B cell (primary cell): ENCODE results near the gene USP46. TPM values are rescaled to one million over a fixed set of nuclear protein-coding genes. Genes with fewer than 3 reads are reported as not detected.

Experiments used
- ATAC-seq: fragments of 200-7000 bp; cut with Tn5 transposase; one replicate; pipeline ENCODE4 v1.10.0; 2021; ENCODE audit warnings: low read depth, mild to moderate bottlenecking, moderate number of reproducible peaks, moderate library complexity
- CTCF ChIA-PET: fragments of 350-600 bp; sonication (Branson Sonifier 250); formaldehyde crosslinking; loops from one replicate; lab custom pipeline; 2021; ENCODE audit warnings: antibody characterized with exemption, inconsistent platforms; lab: Charles Lee
- POLR2A ChIA-PET: fragments of 350-600 bp; sonication (Branson Sonifier 250); formaldehyde crosslinking; loops from one replicate; lab custom pipeline; 2021; ENCODE audit warnings: antibody characterized with exemption; lab: Charles Lee
- DNase-seq: peaks from one replicate; pipeline ENCODE4 v3.0.0; 2013
- H2AFZ ChIP-seq: 2 replicates; pipeline ENCODE4 v1.6.1; 2012; ENCODE audit warnings: mild to moderate bottlenecking, low read depth, low read length; ENCODE audit not compliant: insufficient read depth, poor library complexity, severe bottlenecking
- H3K27ac ChIP-seq, 2 donors: 1 replicate in 1 of 2; 2 replicates in 1 of 2; pipeline ENCODE4 v1.5.1; 2012 to 2013; ENCODE audit warnings: low read length in 2 of 2, mild to moderate bottlenecking in 2 of 2, moderate library complexity in 1 of 2
- H3K27me3 ChIP-seq, 4 experiments: fragments of 200-600 bp in 1 of 4; sonication (generic) in 1 of 4; replicated peaks in 1 of 4; 1 replicate in 2 of 4; 2 replicates in 2 of 4; pipeline versions ENCODE4 v1.6.1 to v1.7.0; 2013 to 2016; ENCODE audit warnings: low read length in 3 of 4, mild to moderate bottlenecking in 2 of 4, mixed read lengths in 1 of 4, moderate library complexity in 1 of 4; ENCODE audit not compliant: insufficient read depth in 4 of 4, control insufficient read depth in 3 of 4; ENCODE audit errors: control extremely low read depth in 1 of 4
- H3K36me3 ChIP-seq, 2 experiments: replicated peaks in 1 of 2; 1 replicate in 1 of 2; 2 replicates in 1 of 2; pipeline versions ENCODE4 v1.6.1 to v1.7.1; 2013; ENCODE audit warnings: low read length in 1 of 2; ENCODE audit not compliant: insufficient read depth in 2 of 2, control insufficient read depth in 1 of 2; ENCODE audit errors: control extremely low read depth in 1 of 2, extremely low read depth in 1 of 2
- H3K4me1 ChIP-seq, 2 donors: fragments of 200-600 bp in 1 of 2; sonication (generic) in 1 of 2; 1 replicate in 1 of 2; 2 replicates in 1 of 2; pipeline versions ENCODE4 v1.5.1 to v1.6.1; 2013 to 2017; ENCODE audit warnings: low read length in 2 of 2; ENCODE audit not compliant: control insufficient read depth in 2 of 2, insufficient read depth in 2 of 2
- H3K4me2 ChIP-seq: replicated peaks from 2 replicates; pipeline ENCODE3; 2012; ENCODE audit warnings: mild to moderate bottlenecking, low read depth, low read length; ENCODE audit not compliant: poor library complexity, severe bottlenecking
- H3K4me3 ChIP-seq, 5 experiments: fragments of 200-600 bp in 1 of 5; sonication (generic) in 1 of 5; 1 replicate in 3 of 5; 2 replicates in 2 of 5; pipeline versions ENCODE4 v1.5.1 to v1.7.0; 2011 to 2016; ENCODE audit warnings: low read length in 4 of 5, mild to moderate bottlenecking in 4 of 5, low read depth in 2 of 5, control low read depth in 1 of 5, moderate library complexity in 1 of 5; ENCODE audit not compliant: insufficient read depth in 1 of 5; ENCODE audit errors: control extremely low read depth in 1 of 5, extremely low read depth in 1 of 5
- H3K79me2 ChIP-seq: fragments of 200-600 bp; sonication (generic); one replicate; pipeline ENCODE4 v1.6.0; 2016; ENCODE audit warnings: low read length; ENCODE audit not compliant: control insufficient read depth, insufficient read depth
- H3K9ac ChIP-seq: fragments of 200-600 bp; sonication (generic); 2 replicates; pipeline ENCODE4 v1.6.1; 2017; ENCODE audit warnings: mild to moderate bottlenecking, low read length, moderate library complexity
- H3K9me3 ChIP-seq, 3 donors: one replicate each; pipeline versions ENCODE4 v1.6.1 to v1.7.1; 2013; ENCODE audit warnings: low read length in 2 of 3; ENCODE audit not compliant: control insufficient read depth in 2 of 3, insufficient read depth in 1 of 3; ENCODE audit errors: control extremely low read depth in 1 of 3
- H4K20me1 ChIP-seq: 2 replicates; pipeline ENCODE4 v1.6.0; 2012; ENCODE audit warnings: mild to moderate bottlenecking, low read length; ENCODE audit not compliant: insufficient read depth, control insufficient read depth, poor library complexity, severe bottlenecking
- H3K27ac Mint-ChIP-seq: one replicate; pipeline ENCODE4 v1.8.0; 2021; ENCODE audit warnings: mixed read lengths
- H3K27me3 Mint-ChIP-seq: one replicate; pipeline ENCODE4 v1.8.0; 2021; ENCODE audit warnings: mixed read lengths
- H3K4me1 Mint-ChIP-seq: one replicate; pipeline ENCODE4 v1.8.0; 2021; ENCODE audit warnings: mixed read lengths
- H3K4me3 Mint-ChIP-seq: one replicate; pipeline ENCODE4 v1.8.0; 2021; ENCODE audit warnings: mixed read lengths
- H3K9me3 Mint-ChIP-seq: one replicate; pipeline ENCODE4 v1.8.0; 2022; ENCODE audit warnings: mixed read lengths; ENCODE audit not compliant: insufficient read depth
- CTCF ChIP-seq: fragments of 200-600 bp; IDR thresholded peaks from one replicate; pipeline ENCODE4 v1.8.0; 2022; ENCODE audit warnings: antibody characterized with exemption, mild to moderate bottlenecking
- EZH2 ChIP-seq: IDR thresholded peaks from 2 replicates; pipeline ENCODE4 v1.6.1; 2012; ENCODE audit warnings: borderline replicate concordance, low read depth, mild to moderate bottlenecking, moderate library complexity, low read length; ENCODE audit not compliant: insufficient read depth, poor library complexity, severe bottlenecking
- WGBS: methylation state at CpG from one replicate; pipeline ENCODE4 v1.1.5; 2013; ENCODE audit warnings: missing lambda C conversion rate; ENCODE audit not compliant: insufficient coverage; 5-methylcytosine and 5-hydroxymethylcytosine counted together
- intact Hi-C: fragments of 100-400 bp; cut with micrococcal nuclease; formaldehyde crosslinking; loops from one replicate; pipeline ENCODE4 v1.10.0; 2022
- polyA plus RNA-seq: library from polyadenylated mRNA; depleted of rRNA; stranded (reverse); fragments of >200 nt; gene quantifications from 2 replicates; pipeline ENCODE4 v1.2.3, GENCODE V29; 2012
- total RNA-seq, 2 donors: library from RNA; stranded (reverse); fragments of 120-200 nt in 1 of 2; gene quantifications; 1 replicate in 1 of 2; 2 replicates in 1 of 2; pipeline versions ENCODE4 v1.2.3 to v1.2.4, GENCODE V29; 2013 to 2022

The USP46 gene
- total and polyA plus RNA-seq, 2 donors (not counting 1 experiment from before 2014, with no cell fraction given) = 1.8 to 11.8 TPM

GRCh38 chr4:52585379-52585778 is 73.7 kb downstream of the USP46 start:
- WGBS = 75% methylated on average over 1 of the region's 2 CpGs
- H3K27ac ChIP-seq = no peak overlapping the region
- no peak overlapping the region for H2AFZ ChIP-seq
- no peaks in the 10 kb centered on the region for H3K4me1 Mint-ChIP-seq
- H3K27me3 Mint-ChIP-seq = peaks cover 15% of the 10 kb centered on the region
- H3K9ac ChIP-seq = no peak overlapping the region
- ChIA-PET CTCF (no interaction called here), POLR2A (no interaction called here)
- no peaks in the 10 kb centered on the region for H3K36me3 ChIP-seq
- intact Hi-C loops = no loop called here
- no peak overlapping the region for H3K4me3 Mint-ChIP-seq
- no peak overlapping the region for H3K4me3 ChIP-seq
- no peak for ATAC-seq
- no peaks in the 10 kb centered on the region for H3K79me2 ChIP-seq
- DNase-seq = no peak
- H3K9me3 ChIP-seq = no peaks in the 10 kb centered on the region
- no peaks in the 10 kb centered on the region for H3K9me3 Mint-ChIP-seq
- H3K4me1 ChIP-seq = no peaks in the 10 kb centered on the region
- H3K4me2 ChIP-seq = no peak overlapping the region
- peaks cover 0 to 4% (median 0%) of the 10 kb centered on the region in 4 experiments for H3K27me3 ChIP-seq
- H4K20me1 ChIP-seq = no peaks in the 10 kb centered on the region
- no peak for TF ChIP-seq EZH2
- no peak overlapping the region for H3K27ac Mint-ChIP-seq

DNA sequence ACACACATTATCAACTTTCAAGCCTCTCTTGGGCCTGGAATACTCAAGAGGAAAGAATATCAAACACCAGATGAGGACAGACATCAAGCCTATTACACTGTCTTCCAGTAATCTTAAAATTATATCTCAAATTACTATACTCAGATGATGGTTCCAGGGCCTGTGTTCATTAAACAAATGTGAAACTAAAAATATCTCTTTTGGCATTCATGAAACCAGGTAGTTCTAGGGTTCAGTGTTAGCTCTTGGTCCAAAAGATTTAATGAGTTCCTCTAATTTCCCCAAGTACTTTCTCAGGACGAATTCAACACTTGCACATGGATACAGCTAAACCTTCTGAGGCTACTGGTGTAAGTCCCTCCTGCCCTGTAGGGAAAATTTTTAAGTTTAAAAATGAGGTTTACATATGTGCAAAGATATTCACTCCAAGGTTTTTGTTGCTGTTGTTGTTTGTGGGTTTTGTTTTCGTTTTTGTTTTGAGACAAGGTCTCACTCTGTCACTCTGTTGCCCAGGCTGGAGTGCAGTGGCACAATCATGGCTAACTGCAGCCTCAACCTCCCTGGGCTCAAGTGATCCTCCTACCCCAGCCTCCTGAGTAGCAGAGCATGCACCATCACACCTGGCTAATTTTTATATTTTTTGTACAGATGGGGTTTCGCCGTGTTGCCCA is 79.4 kb downstream of the USP46 start:
- no peak for DNase-seq
- Mint-ChIP-seq H3K4me3 (no peak overlapping the region), H3K27ac (no peak overlapping the region), H3K27me3 (peaks cover 18% of the 10 kb centered on the region), H3K9me3 (no peaks in the 10 kb centered on the region), H3K4me1 (no peaks in the 10 kb centered on the region)
- H2AFZ ChIP-seq = no peak overlapping the region
- ChIA-PET CTCF (interaction anchor here (1.3 kb wide), 1 partner anchor 8 kb away, joined by 5 read pairs; no protein-coding TSS in a partner anchor), POLR2A (no interaction called here)
- H4K20me1 ChIP-seq = no peaks in the 10 kb centered on the region
- no peaks in the 10 kb centered on the region for H3K79me2 ChIP-seq
- no peak overlapping the region for H3K27ac ChIP-seq
- H3K9me3 ChIP-seq = no peaks in the 10 kb centered on the region
- H3K36me3 ChIP-seq = no peaks in the 10 kb centered on the region
- TF ChIP-seq CTCF (no peak), EZH2 (no peak)
- H3K27me3 ChIP-seq = no peaks in the 10 kb centered on the region
- intact Hi-C loops = no loop called here
- H3K4me1 ChIP-seq = no peaks in the 10 kb centered on the region
- no peak overlapping the region for H3K4me3 ChIP-seq
- no CpG with 5 or more reads among the region's 4 CpGs for WGBS
- H3K9ac ChIP-seq = no peak overlapping the region
- no peak overlapping the region for H3K4me2 ChIP-seq
- no peak for ATAC-seq
